Astrocyte of the spinal cord (primary cell): Measurements from ENCODE around the gene GTSE1.
"Not testable (repeated sequence)": the region's sequence is repeated elsewhere in the genome, so short reads cannot be mapped to it uniquely, and the experiment has no call there.

Experiments
- DNase-seq: peaks from one replicate; pipeline ENCODE4 v3.0.0; 2011; ENCODE audit warnings: low read depth, low spot score
- H3K4me3 ChIP-seq: 2 replicates; pipeline ENCODE4 v1.5.1; 2011; ENCODE audit warnings: low read depth, mild to moderate bottlenecking, low read length, moderate library complexity
- CTCF ChIP-seq: IDR thresholded peaks from 2 replicates; pipeline ENCODE4 v1.5.1; 2012; ENCODE audit warnings: low read depth, mild to moderate bottlenecking, low read length, inconsistent platforms
- in situ Hi-C: cut with HindIII; loops from 2 replicates; pipeline ENCODE4 v1.10.0; 2017; ENCODE audit warnings: low sequenced_read_pairs

The GTSE1 gene

GRCh38 chr22:46303347-46303965 is 6.8 kb downstream of the GTSE1 start:
- no peak for TF ChIP-seq CTCF
- in situ Hi-C loops: no loop called here
- H3K4me3 ChIP-seq: no peak overlapping the region
- DNase-seq: peak; percentile 35

- in situ Hi-C loops: no loop called here
- H3K4me3 ChIP-seq: no peak overlapping the region
- no peak for DNase-seq
- TF ChIP-seq CTCF: no peak
These were observed 11.8 kb downstream of the GTSE1 start for GRCh38 chr22:46308283-46308988.

- DNase-seq: no peak
- in situ Hi-C loops: no loop called here
- no peak for TF ChIP-seq CTCF
- no peak overlapping the region for H3K4me3 ChIP-seq
These were observed 12.9 kb downstream of the GTSE1 start for GRCh38 chr22:46309526-46310085.

GRCh38 chr22:46312056-46312455 is 15.4 kb downstream of the GTSE1 start:
- no peak for DNase-seq
- H3K4me3 ChIP-seq: no peak overlapping the region
- no peak for TF ChIP-seq CTCF
- in situ Hi-C loops: no loop called here

- H3K4me3 ChIP-seq, in situ Hi-C loops, DNase-seq: not testable (repeated sequence)
These were observed 16.2 kb downstream of the GTSE1 start for GRCh38 chr22:46312848-46313247.

- in situ Hi-C loops: no loop called here
These were observed 19.3 kb downstream of the GTSE1 start for GRCh38 chr22:46315976-46316375.

More at GRCh38 chr22:46315976-46316375, 19.3 kb downstream of the GTSE1 start:
- no peak overlapping the region for H3K4me3 ChIP-seq
- no peak for TF ChIP-seq CTCF
- DNase-seq: no peak
